ENCODE measurements around the gene UGT1A10. TPM values are rescaled to one million over a fixed set of nuclear protein-coding genes. Genes with fewer than 3 reads are reported as not detected.

The UGT1A10 gene
- total and polyA plus RNA-seq, 10 of the 15 experiments (the other 5 are each of a cell fraction or from before 2014, with no cell fraction given) = not detected

GRCh38 chr2:233718552-233718951 is 82.3 kb downstream of the UGT1A10 start, which contains the start of gene UGT1A4:
Gene UGT1A4 (plus strand): TSS chr2:233718736. CDS start chr2:233718821, 85 bp downstream.
- no peak within 1 kb of the TSS for H2AFZ ChIP-seq (ENCODE audit: control insufficient read depth, low read depth, low read length)
- SMC1A ChIA-PET (ENCODE audit: uncharacterized antibody, unreplicated experiment) = no interaction called here
- DNase-seq (ENCODE audit: low read depth, low spot score) (no peak), FAIRE-seq (no peak), ATAC-seq (no peak)
- intact Hi-C loops (cut with micrococcal nuclease; ENCODE audit: unreplicated experiment) = loop anchor here (10.0 kb wide), 1 partner anchor 234 kb away; no protein-coding TSS in a partner anchor
- no peaks in the 10 kb centered on the region; a peak in 1 of 4 replicates for H3K27me3 ChIP-seq (replicated peaks in 1 of 2; ENCODE audit: control insufficient read depth in 2 of 2, insufficient read depth in 2 of 2, low read length in 1 of 2)
- RAD21 ChIA-PET (ENCODE audit: unreplicated experiment) = no interaction called here
- H3K9ac ChIP-seq (ENCODE audit: control insufficient read depth, insufficient read depth, low read length) = no peak within 1 kb of the TSS
- POLR2A ChIA-PET = no interaction called here
- no TSS peak for BruUV-seq (replicated peaks)
- H3K4me1 ChIP-seq (ENCODE audit: control insufficient read depth, insufficient read depth, low read length) = no peaks in the 10 kb centered on the region
- no peaks in the 10 kb centered on the region for H3K36me3 ChIP-seq (ENCODE audit: control insufficient read depth in 2 of 2, insufficient read depth in 2 of 2, low read length in 1 of 2)
- no peaks in the 10 kb centered on the region for H3K9me3 ChIP-seq (replicated peaks; ENCODE audit: control insufficient read depth, insufficient read depth, low read length)
- WGBS (ENCODE audit: insufficient coverage, insufficient replicate concordance, low lambda C conversion rate, missing lambda C conversion rate) = 84% methylated on average over 7 of the region's 7 CpGs
- in situ Hi-C loops (cut with MboI) = no loop called here
- H3K79me2 ChIP-seq (ENCODE audit: control insufficient read depth, insufficient read depth, low read length) = no peaks in the 10 kb centered on the region
- H3K4me3 ChIP-seq = no peak within 1 kb of the TSS
- no peak within 1 kb of the TSS for H3K27ac ChIP-seq (ENCODE audit: control insufficient read depth, insufficient read depth)
- H4K20me1 ChIP-seq (ENCODE audit: control insufficient read depth, insufficient read depth) = no peaks in the 10 kb centered on the region
- CTCF ChIA-PET = no interaction called here
- H3K4me2 ChIP-seq (ENCODE audit: control insufficient read depth, insufficient read depth) = no peak within 1 kb of the TSS
- TF ChIP-seq EED (IDR thresholded peaks at IDR 0.05; ENCODE audit: low read depth) = no peak
- TF ChIP-seq ZNF592 (IDR thresholded peaks at IDR 0.05) = no peak
- no peak for TF ChIP-seq CBFB (IDR thresholded peaks at IDR 0.05; ENCODE audit: low read depth)
- no peak for TF ChIP-seq HDAC6 (IDR thresholded peaks at IDR 0.05; ENCODE audit: unreplicated experiment)
- TF ChIP-seq MXI1 (IDR thresholded peaks at IDR 0.05; ENCODE audit: low read depth, low read length) = no peak
- TF ChIP-seq WRNIP1 (IDR thresholded peaks at IDR 0.05; ENCODE audit: borderline replicate concordance, low read depth, low read length) = no peak
- no peak for TF ChIP-seq CUX1 (IDR thresholded peaks at IDR 0.05; ENCODE audit: insufficient replicate concordance, low read depth, low read length)
- TF ChIP-seq E4F1 (IDR thresholded peaks at IDR 0.05; ENCODE audit: borderline replicate concordance, partially characterized antibody) = no peak
- no peak for TF ChIP-seq SUZ12 (IDR thresholded peaks at IDR 0.05; ENCODE audit: unreplicated experiment)
- TF ChIP-seq EGR1 (IDR thresholded peaks at IDR 0.05; ENCODE audit: borderline replicate concordance in 1 of 2, low read depth in 2 of 2, low read length in 2 of 2) = no peak

Measured in GM12878 (cell line).